Activated CD4-positive, CD25-positive, alpha-beta regulatory T cell treated with anti-CD3 and anti-CD28 coated beads, Interleukin-2, amount 50 U/mL, for 72 hours (primary cell): ENCODE results near the gene POP4.

ENCODE experiments used
- DNase-seq: peaks from one replicate; pipeline ENCODE4 v3.0.0; 2021

POP4 gene

GRCh38 chr19:29665826-29666577, 59.9 kb downstream of the POP4 start:
- no peak for DNase-seq
